ENCODE results near the gene ZNF48.

The ZNF48 gene

DNA sequence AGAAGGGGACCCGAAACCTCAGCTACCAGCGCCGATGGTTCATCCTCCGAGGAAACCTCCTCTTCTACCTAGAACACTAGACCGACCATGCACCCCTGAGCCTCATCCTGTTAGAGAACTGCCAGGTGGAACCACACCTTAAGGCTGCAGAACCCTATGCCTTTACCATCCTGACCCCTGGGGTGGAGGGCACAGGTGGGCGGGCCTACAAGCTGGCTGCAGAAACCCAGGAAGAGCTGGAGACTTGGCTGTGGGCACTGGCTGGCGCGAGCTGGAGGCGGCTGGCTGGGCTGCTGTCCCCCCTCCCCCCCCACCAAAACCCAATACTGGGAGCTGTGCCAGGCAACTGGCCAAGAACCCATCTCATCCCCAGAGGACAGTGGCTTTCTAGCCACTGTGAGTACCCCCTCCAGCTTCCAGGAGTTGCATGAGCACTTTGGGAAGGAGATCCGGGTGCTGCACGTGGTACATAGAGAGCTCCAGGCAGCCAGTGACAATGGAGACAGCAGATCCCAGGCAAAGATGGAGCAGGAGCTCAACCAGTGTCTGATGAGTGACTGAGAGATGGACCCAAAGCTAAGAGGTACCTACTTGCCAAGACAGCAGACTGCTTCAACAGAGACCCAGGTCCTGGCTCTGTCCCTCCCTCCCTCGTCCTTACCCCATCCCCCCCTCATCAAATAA lies 38.7 kb upstream of the ZNF48 start:
- peaks cover 3% of the 10 kb centered on the region for H3K79me2 ChIP-seq
- H3K4me2 ChIP-seq (ENCODE audit: low read length), result no peak overlapping the region
- no peaks in the 10 kb centered on the region for H3K36me3 ChIP-seq (ENCODE audit: control insufficient read depth, insufficient read depth, low read length)
- no peak overlapping the region for H3K4me3 ChIP-seq (ENCODE audit: low read depth, low read length)
- H3K4me1 ChIP-seq, result peaks cover 6% of the 10 kb centered on the region
- no peaks in the 10 kb centered on the region for H3K9me3 ChIP-seq (ENCODE audit: control insufficient read depth, low read length)
- no peaks in the 10 kb centered on the region for H3K27me3 ChIP-seq (ENCODE audit: control insufficient read depth, insufficient read depth, low read length)
- TF ChIP-seq, protein P1, sequence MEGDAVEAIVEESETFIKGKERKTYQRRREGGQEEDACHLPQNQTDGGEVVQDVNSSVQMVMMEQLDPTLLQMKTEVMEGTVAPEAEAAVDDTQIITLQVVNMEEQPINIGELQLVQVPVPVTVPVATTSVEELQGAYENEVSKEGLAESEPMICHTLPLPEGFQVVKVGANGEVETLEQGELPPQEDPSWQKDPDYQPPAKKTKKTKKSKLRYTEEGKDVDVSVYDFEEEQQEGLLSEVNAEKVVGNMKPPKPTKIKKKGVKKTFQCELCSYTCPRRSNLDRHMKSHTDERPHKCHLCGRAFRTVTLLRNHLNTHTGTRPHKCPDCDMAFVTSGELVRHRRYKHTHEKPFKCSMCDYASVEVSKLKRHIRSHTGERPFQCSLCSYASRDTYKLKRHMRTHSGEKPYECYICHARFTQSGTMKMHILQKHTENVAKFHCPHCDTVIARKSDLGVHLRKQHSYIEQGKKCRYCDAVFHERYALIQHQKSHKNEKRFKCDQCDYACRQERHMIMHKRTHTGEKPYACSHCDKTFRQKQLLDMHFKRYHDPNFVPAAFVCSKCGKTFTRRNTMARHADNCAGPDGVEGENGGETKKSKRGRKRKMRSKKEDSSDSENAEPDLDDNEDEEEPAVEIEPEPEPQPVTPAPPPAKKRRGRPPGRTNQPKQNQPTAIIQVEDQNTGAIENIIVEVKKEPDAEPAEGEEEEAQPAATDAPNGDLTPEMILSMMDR (IDR thresholded peaks at IDR 0.05), result no peak
- no peak overlapping the region for H3K9ac ChIP-seq
- no peak overlapping the region for H2AFZ ChIP-seq
- peak overlapping the region; percentile 96 for H3K27ac ChIP-seq

DNA sequence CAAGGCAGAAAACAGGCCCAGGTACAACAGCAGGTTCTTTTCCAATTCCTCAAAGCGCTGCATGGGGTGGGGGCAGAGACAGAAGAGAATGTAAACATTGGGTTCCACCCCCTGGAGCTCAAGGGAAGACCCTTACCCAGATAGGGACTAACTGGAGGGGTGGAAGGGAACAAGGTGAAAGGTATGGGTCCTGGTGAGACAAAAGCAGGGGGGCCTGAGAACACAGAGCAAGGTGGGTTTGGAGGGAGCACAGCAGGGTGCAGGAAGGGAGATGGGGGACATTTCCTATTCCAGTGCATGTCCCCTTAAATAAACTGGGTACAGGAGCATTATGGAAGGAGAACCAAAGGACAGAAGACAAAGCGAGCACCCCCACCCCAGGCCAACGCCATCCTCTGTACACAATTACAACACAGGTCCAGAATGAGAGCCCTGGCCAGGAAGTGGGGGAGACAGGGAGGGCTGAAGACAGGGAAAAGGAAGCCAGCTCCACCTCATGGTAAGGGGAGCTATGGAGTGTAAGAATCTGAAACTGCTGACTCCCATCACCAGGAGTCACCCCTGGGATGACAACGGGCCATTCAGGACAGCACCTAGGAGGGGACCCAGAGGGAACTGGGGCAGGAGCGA lies 38.0 kb upstream of the ZNF48 start:
- Histone ChIP-seq H3K4me3 (ENCODE audit: low read depth, low read length) (no peak overlapping the region), H3K27ac (no peak overlapping the region), H3K27me3 (ENCODE audit: control insufficient read depth, insufficient read depth, low read length) (no peaks in the 10 kb centered on the region), H2AFZ (no peak overlapping the region), H3K9me3 (ENCODE audit: control insufficient read depth, low read length) (no peaks in the 10 kb centered on the region), H3K36me3 (ENCODE audit: control insufficient read depth, insufficient read depth, low read length) (no peaks in the 10 kb centered on the region), H3K4me2 (ENCODE audit: low read length) (no peak overlapping the region), H3K9ac (no peak overlapping the region), H3K79me2 (peaks cover 3% of the 10 kb centered on the region), H3K4me1 (peaks cover 6% of the 10 kb centered on the region)
- TF ChIP-seq, protein P1 (IDR thresholded peaks at IDR 0.05), result no peak

DNA sequence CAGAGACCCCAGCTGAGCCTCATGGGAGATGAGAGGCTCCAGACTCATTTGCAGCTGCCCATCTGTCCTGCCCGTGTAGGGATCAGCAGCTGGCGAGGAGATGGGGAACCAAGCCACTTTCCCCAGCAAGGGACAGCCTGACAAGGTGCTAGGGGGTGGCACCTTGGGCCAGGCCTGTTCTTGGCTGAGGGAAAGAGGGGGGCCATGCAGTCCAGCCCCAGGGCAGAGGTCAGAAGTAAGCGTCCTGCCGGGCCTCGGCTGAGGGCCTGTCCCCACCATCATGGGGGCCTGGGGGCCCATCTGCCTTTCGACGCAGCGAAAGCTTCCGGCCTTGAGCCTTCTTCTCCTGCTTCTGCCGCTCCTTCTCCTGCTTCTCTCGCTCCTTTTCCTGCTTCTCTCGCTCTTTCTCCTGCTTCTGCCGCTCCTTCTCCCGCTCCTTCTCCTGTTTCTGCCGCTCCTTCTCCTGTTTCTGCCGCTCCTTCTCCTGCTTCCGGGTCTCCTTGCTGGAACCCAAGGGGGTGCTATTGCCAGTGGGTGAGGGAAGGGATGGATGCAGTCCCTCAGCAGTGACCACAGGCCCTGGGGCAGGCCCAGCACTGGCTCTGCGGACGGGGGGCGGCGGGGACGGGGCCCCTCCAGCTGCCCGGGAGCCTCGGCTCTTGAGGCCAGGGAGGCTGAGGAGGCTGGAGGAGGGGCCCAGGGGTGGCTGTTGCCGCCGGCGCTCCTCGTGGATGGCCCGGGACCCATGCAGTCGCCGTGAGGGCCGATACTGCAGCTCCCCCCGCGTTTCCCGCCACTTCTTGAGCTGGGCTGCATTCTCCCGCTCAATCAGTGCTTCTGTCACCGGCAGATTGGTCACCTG lies 37.3 kb upstream of the ZNF48 start:
- Histone ChIP-seq H3K4me1 (peaks cover 6% of the 10 kb centered on the region), H3K9me3 (ENCODE audit: control insufficient read depth, low read length) (no peaks in the 10 kb centered on the region), H3K4me2 (ENCODE audit: low read length) (no peak overlapping the region), H3K79me2 (peaks cover 3% of the 10 kb centered on the region), H3K27me3 (ENCODE audit: control insufficient read depth, insufficient read depth, low read length) (no peaks in the 10 kb centered on the region), H2AFZ (no peak overlapping the region), H3K4me3 (ENCODE audit: low read depth, low read length) (no peak overlapping the region), H3K27ac (no peak overlapping the region), H3K9ac (no peak overlapping the region), H3K36me3 (ENCODE audit: control insufficient read depth, insufficient read depth, low read length) (no peaks in the 10 kb centered on the region)
- TF ChIP-seq, protein P1 (IDR thresholded peaks at IDR 0.05), result no peak

DNA sequence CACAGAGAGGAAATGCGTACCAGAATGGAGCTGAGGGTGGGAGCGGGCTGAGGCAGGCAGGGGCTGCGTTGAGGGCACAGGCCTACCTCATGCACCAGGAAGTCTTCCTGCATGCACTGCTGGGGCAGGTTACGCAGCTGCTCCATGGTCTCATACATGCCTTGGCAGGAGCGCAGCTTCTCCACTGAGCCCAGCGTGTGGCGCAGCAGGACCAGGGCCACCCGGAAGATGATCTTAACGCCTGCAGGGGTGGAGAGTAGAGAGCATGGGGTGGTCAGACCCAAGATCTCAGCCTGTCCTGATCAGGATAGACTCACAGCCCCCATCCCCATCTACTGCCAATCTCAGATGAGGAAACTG lies 36.7 kb upstream of the ZNF48 start:
- H3K4me2 ChIP-seq (ENCODE audit: low read length), result no peak overlapping the region
- no peaks in the 10 kb centered on the region for H3K9me3 ChIP-seq (ENCODE audit: control insufficient read depth, low read length)
- TF ChIP-seq, protein P1 (IDR thresholded peaks at IDR 0.05), result no peak
- H3K27ac ChIP-seq, result no peak overlapping the region
- H2AFZ ChIP-seq, result no peak overlapping the region
- no peak overlapping the region for H3K4me3 ChIP-seq (ENCODE audit: low read depth, low read length)
- H3K4me1 ChIP-seq, result peaks cover 6% of the 10 kb centered on the region
- no peaks in the 10 kb centered on the region for H3K27me3 ChIP-seq (ENCODE audit: control insufficient read depth, insufficient read depth, low read length)
- peaks cover 3% of the 10 kb centered on the region for H3K79me2 ChIP-seq
- H3K9ac ChIP-seq, result no peak overlapping the region
- no peaks in the 10 kb centered on the region for H3K36me3 ChIP-seq (ENCODE audit: control insufficient read depth, insufficient read depth, low read length)

Data from parathyroid adenoma (tissue), 2 donors.